HL-60/S4 treated with retinoic acid at 250 ng/mL for 4 days and 3 days (cell line): ENCODE measurements around the gene P2RX5.
"Not testable (repeated sequence)": the region's sequence is repeated elsewhere in the genome, so short reads cannot be mapped to it uniquely, and the experiment has no call there.

Source experiments
- in situ Hi-C: fragments of 300-500 bp; cut with MboI; formaldehyde crosslinking; loops from 2 replicates; pipeline ENCODE4 v1.7.0; 2022; ENCODE audit warnings: low sequenced_read_pairs

Gene P2RX5

DNA sequence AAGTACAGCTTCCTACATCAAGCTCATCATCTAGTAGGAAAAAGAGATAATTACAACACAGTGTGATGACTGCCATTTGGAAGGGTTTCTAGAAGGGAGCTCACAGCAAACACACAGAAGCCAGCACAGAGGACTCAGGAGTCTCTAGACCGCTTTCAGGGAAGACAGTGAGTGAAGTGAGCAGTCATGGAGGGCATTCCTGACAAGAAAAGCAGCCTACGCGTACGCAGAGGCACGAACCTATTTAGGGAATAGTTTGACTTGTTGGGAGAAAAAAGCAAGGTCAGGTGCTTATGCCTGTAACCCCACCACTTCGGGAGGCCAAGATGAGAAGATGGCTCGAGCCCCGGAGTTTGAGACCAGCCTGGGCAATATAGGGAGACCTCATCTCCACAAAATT lies 19.3 kb upstream of the P2RX5 start:
- in situ Hi-C loops, result no loop called here

DNA sequence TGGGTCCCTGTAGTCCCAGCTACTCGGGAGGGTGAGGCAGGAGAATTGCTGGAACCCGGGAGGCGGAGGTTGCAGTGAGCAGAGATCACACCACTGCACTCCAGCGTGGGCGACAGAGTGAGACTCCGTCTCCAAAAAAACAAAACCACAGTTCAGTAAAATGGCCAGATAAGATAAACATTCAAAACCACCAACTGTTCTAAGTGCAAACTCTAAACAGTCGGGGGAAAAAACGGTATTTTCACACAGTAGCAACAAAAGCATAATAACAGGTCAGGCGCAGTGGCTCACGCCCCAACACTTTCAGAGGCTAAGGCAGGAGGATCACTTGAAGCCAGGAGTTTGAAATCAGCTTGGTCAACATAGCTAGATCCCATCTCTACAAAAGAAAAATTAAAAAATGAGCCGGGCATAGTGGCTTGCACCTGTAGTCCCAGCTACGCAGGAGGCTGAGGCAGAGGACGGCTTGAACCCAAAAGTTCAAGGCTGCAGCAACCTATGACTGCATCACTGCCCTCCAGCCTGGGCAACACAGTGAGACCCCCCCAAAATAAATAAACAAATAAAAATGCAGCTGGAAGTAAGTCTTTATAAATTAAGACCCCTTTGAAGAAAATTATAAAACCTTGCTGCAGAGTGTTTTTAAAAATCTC lies 17.0 kb upstream of the P2RX5 start:
- in situ Hi-C loops, result no loop called here

DNA sequence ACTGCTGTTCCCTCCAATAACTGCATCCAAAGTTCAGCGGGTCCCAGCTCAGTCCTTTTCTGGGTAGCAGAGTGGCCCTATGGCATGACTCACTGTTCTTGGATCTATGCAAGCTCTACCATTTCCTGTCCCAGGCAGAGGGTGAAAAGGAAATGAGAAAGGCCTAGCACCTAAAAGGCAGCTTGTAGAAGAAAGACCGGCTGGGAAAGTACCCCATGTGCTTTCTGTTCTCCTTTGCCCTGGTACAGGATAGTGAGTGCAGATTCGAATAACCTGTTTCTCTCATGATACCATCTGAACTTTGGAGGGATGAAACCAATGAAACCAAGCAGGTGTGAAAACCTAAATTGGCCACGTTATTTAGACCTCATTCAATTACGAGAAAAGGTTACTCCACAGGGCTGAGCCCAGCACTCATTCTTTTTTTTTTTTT lies 15.0 kb upstream of the P2RX5 start:
- in situ Hi-C loops, result no loop called here

DNA sequence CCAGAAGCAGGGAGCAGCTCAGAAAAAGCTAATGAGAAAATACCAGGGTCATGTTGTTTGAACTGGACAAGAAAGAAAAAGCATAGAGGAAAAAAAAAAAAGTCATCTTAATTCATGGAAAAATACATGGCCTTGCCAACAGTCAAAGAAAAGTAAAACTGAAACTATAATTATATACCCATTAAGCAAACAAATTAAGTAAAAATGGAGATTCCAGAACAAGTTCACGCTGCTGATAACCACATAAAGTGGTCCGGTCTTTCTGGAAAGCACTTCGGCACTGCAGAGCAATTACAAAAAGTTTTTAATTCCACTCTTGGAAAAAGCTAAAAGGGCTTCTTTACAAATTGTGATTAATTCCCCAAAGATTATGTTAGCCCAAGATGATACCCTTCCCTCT lies 12.4 kb upstream of the P2RX5 start:
- in situ Hi-C loops, result no loop called here

DNA sequence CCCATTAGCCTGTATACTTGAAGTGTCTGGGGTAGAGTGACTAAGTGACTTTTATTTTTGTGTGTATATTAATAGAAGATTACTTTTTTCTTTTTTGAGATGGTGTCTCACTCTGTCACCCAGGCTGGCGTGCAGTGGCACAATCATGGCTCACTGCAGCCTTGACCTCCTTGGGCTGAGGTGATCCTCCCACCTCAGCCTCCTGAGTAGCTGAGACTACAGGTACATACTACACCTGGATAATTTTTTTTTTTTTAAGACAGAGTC lies 9.7 kb upstream of the P2RX5 start:
- in situ Hi-C loops, result not testable (repeated sequence)

DNA sequence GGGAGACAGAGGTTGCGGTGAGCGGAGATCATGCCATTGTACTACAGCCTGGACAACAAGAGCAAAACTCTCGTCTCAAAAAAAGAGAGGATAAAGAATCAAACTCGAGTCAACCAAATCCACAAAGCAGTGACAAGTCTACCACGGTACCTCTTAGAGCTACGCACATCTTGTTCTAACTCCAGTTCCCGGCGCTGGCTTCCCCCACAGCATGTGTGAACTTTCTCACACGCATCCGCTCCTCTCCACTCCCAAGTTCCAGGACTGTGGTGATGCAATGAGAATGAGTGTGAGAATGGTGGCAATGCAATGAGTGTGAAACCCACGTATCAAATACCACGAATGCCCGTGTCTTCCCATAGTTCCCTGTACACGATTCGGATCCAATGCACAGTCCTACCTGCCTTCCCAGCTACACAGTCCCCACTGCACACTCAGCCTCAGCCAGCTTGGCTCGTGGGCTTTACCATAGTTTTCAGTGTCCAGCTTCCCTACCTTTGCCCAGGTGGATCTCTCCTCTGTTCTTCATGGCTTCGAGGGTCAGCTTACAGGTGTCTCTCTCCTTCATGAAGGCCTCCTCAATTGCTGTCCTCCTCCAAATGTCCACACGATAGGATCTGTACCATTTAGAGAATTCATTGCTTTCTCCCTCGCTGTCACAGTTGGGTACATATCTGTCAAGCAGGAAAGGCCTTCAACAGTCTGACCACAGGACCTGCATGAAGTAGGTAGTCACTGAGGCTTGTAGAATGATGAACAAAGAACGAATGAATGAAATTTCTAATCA lies 9.2 kb upstream of the P2RX5 start:
- in situ Hi-C loops, result no loop called here

DNA sequence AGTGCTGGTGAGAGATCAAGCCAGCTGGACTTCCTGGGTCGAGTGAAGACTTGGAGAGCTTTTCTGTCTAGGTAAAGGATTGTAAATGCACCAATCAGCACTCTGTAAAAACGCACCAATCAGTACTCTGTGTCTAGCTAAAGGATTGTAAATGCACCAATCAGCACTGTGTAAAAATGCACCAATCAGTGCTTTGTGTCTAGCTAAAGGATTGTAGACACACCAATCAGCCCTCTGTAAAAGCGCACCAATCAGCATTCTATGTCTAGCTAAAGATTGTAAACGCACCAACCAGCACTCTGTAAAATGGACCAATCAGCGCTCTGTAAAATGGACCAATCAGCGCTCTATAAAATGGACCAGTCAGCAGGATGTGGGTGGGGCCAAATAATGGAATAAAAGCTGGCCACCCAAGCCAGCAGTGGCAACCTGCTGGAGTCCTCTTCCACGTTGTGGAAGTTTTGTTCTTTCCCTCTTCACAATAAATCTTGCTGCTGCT lies 6.1 kb upstream of the P2RX5 start:
- in situ Hi-C loops, result not testable (repeated sequence)

DNA sequence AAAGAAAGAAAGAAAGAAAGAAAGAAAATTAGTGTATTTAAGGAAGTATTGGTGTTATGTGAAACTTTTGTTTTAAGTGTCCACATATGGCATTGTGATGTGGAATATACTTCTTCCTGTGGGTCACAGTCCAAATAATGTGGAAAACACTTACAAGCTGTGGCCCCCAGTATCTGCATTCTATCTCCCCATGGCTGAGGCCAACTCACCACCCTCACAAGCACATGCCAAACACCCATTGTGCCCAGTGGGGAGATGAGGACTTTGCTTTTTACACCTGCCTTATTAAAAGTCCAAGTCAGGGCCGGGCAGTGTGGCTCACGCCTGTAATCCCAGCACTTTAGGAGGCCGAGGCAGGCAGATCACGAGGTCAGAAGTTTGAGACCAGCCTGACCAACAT lies 4.0 kb upstream of the P2RX5 start:
- in situ Hi-C loops, result no loop called here

DNA sequence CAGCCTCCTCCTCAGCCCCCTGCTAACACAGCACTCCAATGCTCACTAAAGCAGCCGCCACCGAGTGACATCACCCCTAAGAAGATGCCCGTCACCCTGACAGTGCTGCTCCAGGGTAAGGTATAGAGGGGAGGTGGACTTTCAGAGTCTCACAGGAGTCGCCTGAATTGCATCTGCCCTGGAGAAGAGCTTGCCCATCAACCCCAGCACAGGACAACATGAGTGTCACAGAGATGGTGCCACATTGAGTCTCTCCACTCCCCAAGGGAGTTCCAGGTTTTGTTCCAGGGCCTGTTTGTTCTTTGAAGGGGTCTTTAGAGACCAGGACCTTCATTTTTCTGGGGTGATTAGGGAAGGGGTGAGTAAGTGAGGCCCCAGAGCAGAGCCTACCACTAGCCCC lies 2.2 kb upstream of the P2RX5 start:
- in situ Hi-C loops, result no loop called here

DNA sequence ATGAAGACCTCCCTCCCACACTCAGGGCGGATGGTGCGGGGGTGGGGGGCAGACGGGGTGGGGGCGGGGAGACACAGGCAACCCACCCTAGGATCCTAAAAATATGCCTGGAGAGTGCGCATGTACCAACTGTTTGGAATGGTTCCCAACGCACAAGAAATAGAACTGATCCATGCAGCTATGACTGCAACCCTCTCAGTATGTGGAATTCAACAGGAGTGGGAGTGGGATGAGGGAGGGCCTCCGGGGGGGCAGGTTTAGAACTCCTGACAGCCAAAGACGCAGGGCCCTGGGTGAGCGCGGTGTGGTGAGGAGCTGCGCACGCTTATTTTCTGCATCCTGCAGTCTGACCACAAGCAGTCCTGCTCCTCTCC lies 1.1 kb upstream of the P2RX5 start:
- in situ Hi-C loops, result no loop called here

DNA sequence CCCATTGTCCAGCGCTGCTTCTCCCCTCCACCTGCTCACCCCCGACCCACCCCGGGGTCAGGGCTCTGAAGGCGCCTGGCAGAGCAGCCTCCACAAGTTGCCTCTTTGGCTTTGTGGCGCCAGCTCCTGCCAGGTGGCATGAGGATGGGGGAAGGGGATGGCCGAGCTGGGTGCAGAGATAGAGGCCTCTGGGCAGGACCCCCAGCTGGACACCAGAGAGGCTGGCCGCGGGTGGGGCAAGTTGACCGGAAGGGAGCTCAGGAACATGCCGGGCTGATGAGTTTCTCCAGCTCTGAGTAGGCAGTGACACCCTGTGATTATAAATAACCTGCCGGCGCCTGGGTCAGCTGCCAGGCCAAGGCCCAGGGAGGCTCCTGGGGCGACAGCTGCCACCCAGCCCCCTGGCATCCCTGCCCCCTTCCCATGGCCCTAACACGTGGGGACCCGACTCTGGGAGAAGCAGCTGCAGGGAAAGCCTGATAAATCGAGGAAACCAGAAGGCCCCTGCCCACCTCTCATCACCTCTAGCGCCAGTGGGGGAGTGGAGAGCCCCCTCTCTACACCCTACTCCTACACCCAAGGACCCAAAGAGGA lies 729 bp downstream of the P2RX5 start:
- in situ Hi-C loops, result no loop called here

DNA sequence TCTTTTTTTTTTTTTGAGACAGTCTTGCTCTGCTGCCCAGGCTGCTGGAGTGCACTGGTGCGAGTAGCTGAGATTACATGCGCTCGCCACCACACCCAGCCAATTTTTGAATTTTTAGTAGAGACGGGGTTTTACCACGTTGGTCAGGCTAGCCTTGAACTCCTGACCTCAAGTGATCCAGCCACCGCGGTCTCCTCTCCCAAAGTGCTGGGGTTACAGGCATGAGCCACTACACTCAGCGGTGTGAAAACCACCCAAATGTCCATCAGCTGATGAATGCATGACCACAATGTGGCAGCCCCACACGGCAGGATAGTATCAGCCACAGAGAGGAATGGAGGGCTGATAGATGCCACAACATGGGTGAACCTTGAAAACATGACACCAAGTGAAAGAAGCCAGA lies 2.1 kb downstream of the P2RX5 start:
- in situ Hi-C loops, result no loop called here

DNA sequence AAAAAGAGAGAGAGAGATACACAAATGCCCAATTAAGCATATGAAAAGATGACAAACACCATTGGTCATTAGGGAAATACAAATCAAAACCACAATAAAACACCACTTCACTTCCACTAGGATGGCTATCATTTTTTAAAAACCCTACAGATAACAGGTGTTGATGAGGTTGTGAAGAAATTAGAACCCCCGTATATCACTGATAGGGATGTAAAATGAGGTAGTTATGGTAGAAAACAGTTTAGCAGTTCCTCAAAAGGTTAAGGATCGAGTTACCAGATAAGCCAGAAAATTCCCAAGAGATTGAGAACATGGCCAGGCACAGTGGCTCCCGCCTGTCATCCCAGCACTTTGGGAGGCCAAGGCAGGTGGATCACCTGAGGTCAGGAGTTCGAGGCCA lies 2.8 kb downstream of the P2RX5 start:
- in situ Hi-C loops, result no loop called here

DNA sequence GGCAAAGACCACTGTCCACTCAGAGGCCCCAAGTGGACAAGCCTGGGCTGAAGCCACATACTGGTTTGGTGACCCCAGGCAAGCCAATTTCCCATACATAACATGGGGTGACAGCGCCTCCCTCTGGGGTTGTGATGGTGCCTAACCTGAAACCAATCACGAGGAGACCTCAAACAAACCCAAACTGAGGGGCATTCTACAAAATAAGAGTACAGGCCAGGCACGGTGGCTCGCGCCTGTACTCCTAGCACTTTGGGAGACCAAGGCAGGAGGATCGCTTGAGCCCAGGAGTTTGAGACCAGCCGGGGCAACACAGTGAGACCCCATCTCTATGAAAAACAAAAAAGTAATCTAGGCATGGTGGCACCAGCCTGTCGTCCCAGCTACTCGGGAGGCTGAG lies 3.6 kb downstream of the P2RX5 start:
- in situ Hi-C loops, result no loop called here

DNA sequence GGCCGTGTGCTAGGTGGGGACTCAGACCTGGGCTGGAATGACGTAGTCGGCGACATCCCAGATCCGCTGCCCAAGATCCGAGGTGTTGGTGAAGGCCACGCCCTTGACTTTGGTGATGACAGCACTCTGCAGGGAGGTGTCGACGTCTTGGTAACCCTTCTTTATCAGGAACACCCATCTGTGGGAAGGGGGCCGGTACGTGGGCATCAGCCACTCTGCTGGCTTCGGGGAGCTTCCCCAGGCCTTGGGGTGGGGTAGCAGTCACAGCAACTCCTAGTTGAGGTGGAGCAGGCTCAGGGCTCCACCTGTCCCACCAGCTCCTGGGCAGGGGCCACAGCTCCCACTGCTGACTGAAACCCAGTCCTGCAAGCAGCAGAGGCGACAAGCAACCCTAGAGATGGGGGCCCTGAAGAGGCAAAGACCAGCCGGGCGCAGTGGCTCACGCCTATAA lies 4.3 kb downstream of the P2RX5 start:
- in situ Hi-C loops, result no loop called here

DNA sequence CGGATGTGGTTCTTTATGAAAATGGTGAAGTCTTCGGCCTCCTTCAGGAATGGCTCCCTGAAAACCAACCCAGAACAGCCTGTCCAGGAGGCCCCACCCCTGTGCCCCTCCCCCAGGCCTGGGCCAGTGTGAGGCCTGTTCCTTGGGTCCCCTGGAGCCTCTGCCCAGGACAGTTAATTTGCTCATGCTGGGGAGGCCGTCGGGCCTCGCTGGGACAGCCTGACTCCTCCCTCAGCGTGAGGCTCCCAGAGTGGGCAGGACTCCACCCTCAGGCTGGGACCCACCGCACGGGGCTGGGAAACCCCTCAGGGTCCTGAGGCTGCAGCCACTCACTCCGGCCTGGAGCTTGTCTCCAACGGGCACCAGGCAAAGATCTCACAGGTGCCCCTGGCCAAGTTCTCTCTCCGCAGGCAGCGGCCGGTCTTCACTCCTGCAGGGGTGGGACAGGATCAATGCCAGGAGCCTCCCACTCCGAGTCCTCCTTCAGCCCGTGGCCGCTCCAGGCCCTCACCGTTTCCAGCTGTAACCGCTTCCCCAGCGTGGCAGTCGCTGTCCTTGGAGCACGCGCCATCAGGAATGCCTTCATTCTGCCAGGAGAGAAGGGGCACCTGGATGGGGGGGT lies 5.8 kb downstream of the P2RX5 start:
- in situ Hi-C loops, result no loop called here

DNA sequence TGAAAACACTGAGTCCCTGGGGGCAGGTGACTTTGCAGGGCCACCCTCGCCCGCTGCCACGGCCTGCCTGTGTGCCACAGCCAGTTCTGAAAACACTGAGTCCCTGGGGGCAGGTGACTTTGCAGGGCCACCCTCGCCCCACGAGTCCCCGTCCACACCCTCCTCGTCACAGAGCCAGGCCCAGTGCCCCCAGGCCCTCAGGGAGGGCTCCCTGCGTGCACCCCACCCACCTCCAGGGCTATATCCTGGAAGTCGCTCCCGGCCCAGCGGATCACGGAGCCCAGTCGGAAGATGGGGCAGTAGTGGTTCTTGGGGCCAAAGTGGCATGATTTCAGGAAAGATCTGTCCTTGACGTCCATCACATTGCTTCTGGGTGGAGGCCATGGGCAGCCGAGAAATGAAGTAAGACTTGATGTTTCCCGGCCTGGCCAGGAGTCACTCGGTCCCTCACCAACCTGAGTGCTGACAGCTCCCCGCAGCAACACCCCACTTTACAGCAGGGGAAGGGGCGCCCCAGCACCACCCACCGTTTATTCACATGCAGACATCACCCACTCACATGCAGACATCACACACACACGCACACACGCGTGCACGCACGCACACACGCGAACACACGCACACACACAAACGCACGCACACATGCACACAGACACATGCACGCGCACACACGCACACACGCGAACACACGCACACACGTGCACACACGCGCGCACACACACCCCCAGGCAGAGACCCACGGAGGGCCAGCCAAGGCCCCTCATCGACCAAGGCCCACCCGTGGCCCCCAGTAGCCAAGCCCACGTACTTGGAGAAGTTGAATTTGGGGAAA lies 6.5 kb downstream of the P2RX5 start:
- in situ Hi-C loops, result no loop called here

DNA sequence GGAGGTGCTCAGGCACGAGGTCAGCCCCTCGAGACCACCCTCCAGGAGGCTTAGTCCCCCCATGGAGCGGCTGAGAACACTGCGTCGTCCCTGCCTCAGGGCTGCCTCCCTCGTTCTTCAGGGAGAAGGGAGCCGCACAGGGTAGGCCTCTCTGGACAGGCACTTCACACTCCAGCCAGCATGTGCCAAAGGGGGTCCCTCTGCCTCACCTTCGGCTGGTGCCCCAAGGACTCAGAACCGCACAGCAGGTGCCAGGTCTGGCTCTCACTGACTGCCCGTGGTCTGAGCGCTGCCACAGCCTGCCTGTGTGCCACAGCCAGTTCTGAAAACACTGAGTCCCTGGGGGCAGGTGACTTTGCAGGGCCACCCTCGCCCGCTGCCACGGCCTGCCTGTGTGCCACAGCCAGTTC lies 7.1 kb downstream of the P2RX5 start:
- in situ Hi-C loops, result no loop called here

DNA sequence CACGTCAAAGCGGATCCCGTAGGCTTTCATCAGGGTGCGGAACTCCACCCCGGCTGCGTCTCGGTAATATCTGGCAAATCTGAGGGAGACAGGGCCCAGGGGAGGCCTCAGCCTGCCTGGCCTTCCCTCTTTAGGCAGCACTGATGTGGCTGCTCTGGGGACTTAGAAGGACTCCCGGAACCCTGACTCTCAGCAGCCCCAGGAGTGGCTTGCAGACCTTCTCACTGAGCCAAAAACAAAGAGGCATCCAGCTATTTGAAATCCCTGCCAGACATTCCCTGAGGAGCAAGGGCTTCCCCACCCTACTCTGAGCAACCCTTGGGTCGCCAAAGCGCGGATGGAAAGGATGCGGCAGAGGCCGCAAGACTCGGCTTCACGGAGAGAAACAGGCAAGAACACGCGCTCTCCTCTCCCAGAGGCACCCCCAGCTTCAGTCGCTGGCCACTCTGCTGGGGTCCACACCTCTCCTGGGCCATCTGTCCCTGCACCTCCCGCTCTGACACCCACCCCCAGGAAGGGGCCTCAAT lies 7.9 kb downstream of the P2RX5 start:
- in situ Hi-C loops, result no loop called here

DNA sequence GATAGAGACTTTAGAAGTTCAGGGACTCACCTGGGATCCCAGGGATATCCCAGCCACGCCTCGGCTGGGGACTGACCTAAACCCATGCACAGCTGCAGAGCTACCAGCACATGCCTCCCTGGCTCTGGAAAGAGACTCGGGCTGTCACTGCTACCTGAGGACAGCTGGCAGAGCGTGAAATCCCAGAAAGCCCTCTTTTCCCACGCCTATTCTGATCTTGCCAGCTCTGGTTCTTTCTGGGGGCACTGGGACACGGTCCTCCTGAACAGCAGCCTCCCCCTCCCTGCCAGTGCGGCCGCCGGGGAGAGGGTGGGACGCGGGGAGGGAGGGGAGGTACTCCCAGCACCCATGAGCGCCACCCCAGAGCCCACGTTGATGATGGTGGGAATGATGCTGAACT lies 10.8 kb downstream of the P2RX5 start:
- in situ Hi-C loops, result no loop called here

DNA sequence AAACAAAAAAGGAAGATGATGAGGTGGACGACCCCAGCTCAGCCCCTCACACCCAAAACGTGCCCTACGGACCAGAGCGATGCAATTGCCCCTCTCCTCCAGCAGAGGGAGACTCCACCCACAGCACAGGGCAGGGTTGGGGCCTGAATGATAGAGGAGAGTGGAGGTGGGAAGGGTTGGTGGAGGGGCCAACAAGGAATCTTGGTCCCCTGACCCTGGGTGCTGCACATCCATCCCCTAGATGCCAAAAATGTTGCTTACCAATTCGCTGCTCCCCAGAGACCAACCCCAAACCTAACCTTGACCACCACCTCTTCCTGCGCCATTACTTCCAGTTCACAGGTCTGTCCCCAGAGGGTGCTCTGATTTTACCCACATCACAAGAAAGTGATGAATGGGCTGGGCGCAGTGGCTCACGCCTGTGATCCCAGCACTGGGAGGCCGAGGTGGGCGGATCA lies 12.9 kb downstream of the P2RX5 start:
- in situ Hi-C loops, result no loop called here
